Measurements from ENCODE around the gene CORO1C. TPM values are rescaled to one million over a fixed set of nuclear protein-coding genes. Genes with fewer than 3 reads are reported as not detected.

Gene CORO1C
- total RNA-seq, 1 experiment from 2014 or later = 208 TPM

GRCh38 chr12:108731866-108732461, 646 bp upstream of the CORO1C start:
- peak overlapping the region; percentile 90 for H3K4me3 ChIP-seq (ENCODE audit: low read depth, low read length, poor library complexity, severe bottlenecking)
- peaks cover 30% of the 10 kb centered on the region for H3K4me1 ChIP-seq (ENCODE audit: insufficient read depth, low read length, poor library complexity, severe bottlenecking)
- ChIA-PET CTCF (no interaction called here), POLR2A (ENCODE audit: low non-redundant PET) (no interaction called here)
- no TSS peak for BruUV-seq (replicated peaks)
- intact Hi-C loops (cut with micrococcal nuclease; ENCODE audit: unreplicated experiment) = loop anchor here (2.0 to 10.0 kb wide), 3 partner anchors 41 to 167 kb away; partner anchors contain the start of genes ISCU and SART3
- TF ChIP-seq EZH2 (IDR thresholded peaks at IDR 0.05; ENCODE audit: borderline replicate concordance, low read depth, low read length, poor library complexity, severe bottlenecking) (no peak), CTCF (conservative IDR thresholded peaks at IDR 0.05; ENCODE audit: low read depth, low read length) (no peak)
- H3K9me3 ChIP-seq (ENCODE audit: low read depth, low read length, poor library complexity, severe bottlenecking) = no peaks in the 10 kb centered on the region
- peak; percentile 98 for DNase-seq (ENCODE audit: low spot score)
- H3K36me3 ChIP-seq (ENCODE audit: insufficient read depth, low read length, poor library complexity, severe bottlenecking) = peaks cover 3% of the 10 kb centered on the region
- H3K27me3 ChIP-seq (replicated peaks; ENCODE audit: insufficient read depth, low read depth, low read length, poor library complexity) = no peaks in the 10 kb centered on the region
- H3K27ac ChIP-seq (ENCODE audit: low read depth, low read length, poor library complexity, severe bottlenecking) = peak overlapping the region; percentile 92

GRCh38 chr12:108730365-108731104, 783 bp downstream of the CORO1C start:
- H3K27me3 ChIP-seq (replicated peaks; ENCODE audit: insufficient read depth, low read depth, low read length, poor library complexity) = no peaks in the 10 kb centered on the region
- H3K4me1 ChIP-seq (ENCODE audit: insufficient read depth, low read length, poor library complexity, severe bottlenecking) = peaks cover 30% of the 10 kb centered on the region
- BruUV-seq (replicated peaks) = no TSS peak
- H3K27ac ChIP-seq (ENCODE audit: low read depth, low read length, poor library complexity, severe bottlenecking) = peak overlapping the region; percentile 92
- intact Hi-C loops (cut with micrococcal nuclease; ENCODE audit: unreplicated experiment) = loop anchor here (2.0 to 10.0 kb wide), 3 partner anchors 40 to 166 kb away; partner anchors contain the start of genes ISCU and SART3
- no peaks in the 10 kb centered on the region for H3K9me3 ChIP-seq (ENCODE audit: low read depth, low read length, poor library complexity, severe bottlenecking)
- CTCF ChIA-PET = no interaction called here
- no peak for TF ChIP-seq EZH2 (IDR thresholded peaks at IDR 0.05; ENCODE audit: borderline replicate concordance, low read depth, low read length, poor library complexity, severe bottlenecking)
- TF ChIP-seq CTCF (conservative IDR thresholded peaks at IDR 0.05; ENCODE audit: low read depth, low read length) = no peak
- POLR2A ChIA-PET (ENCODE audit: low non-redundant PET) = interaction anchor here (0.6 kb wide), 1 partner anchor 31 kb away, joined by 23 read pairs; no protein-coding TSS in a partner anchor
- H3K4me3 ChIP-seq (ENCODE audit: low read depth, low read length, poor library complexity, severe bottlenecking) = peak overlapping the region; percentile 90
- H3K36me3 ChIP-seq (ENCODE audit: insufficient read depth, low read length, poor library complexity, severe bottlenecking) = peaks cover 3% of the 10 kb centered on the region
- peak; percentile 75 for DNase-seq (ENCODE audit: low spot score)

GRCh38 chr12:108729612-108730364, 1.5 kb downstream of the CORO1C start:
- TF ChIP-seq CTCF (conservative IDR thresholded peaks at IDR 0.05; ENCODE audit: low read depth, low read length) (no peak), EZH2 (IDR thresholded peaks at IDR 0.05; ENCODE audit: borderline replicate concordance, low read depth, low read length, poor library complexity, severe bottlenecking) (no peak)

More at GRCh38 chr12:108729612-108730364, 1.5 kb downstream of the CORO1C start:
- Histone ChIP-seq H3K27me3 (replicated peaks; ENCODE audit: insufficient read depth, low read depth, low read length, poor library complexity) (no peaks in the 10 kb centered on the region), H3K36me3 (ENCODE audit: insufficient read depth, low read length, poor library complexity, severe bottlenecking) (peaks cover 3% of the 10 kb centered on the region), H3K4me1 (ENCODE audit: insufficient read depth, low read length, poor library complexity, severe bottlenecking) (peaks cover 33% of the 10 kb centered on the region), H3K4me3 (ENCODE audit: low read depth, low read length, poor library complexity, severe bottlenecking) (peak overlapping the region; percentile 90), H3K9me3 (ENCODE audit: low read depth, low read length, poor library complexity, severe bottlenecking) (no peaks in the 10 kb centered on the region), H3K27ac (ENCODE audit: low read depth, low read length, poor library complexity, severe bottlenecking) (peak overlapping the region; percentile 92)
- DNase-seq (ENCODE audit: low spot score) = peak; percentile 42
- POLR2A ChIA-PET (ENCODE audit: low non-redundant PET) = no interaction called here
- intact Hi-C loops (cut with micrococcal nuclease; ENCODE audit: unreplicated experiment) = loop anchor here (2.0 to 10.0 kb wide), 3 partner anchors 39 to 165 kb away; partner anchors contain the start of genes ISCU and SART3
- CTCF ChIA-PET = no interaction called here
- no TSS peak for BruUV-seq (replicated peaks)
